ENCODE data around the gene FOXQ1.

Gene FOXQ1

DNA sequence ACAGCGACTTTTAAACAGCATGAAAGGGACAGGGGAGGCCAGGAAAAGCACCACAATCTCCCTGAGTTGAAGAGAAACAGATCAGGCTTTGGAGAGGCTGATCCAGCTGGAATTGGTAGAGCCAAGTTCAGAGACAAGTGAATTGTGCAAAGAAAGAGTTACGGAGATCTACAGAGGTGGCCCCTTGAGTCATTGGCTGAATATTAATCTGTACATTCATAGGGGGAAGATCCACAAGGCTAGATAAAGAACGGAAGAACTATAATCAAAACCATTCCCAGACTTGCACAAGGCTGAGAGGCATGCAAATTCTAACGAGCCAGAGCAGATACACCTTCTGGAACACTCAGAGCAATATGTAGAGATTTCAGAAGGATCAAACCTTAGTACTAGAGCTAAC is 14.2 kb upstream of the FOXQ1 start:
- no peak overlapping the region for H3K4me2 ChIP-seq (ENCODE audit: low read length)
- H3K36me3 ChIP-seq (ENCODE audit: control insufficient read depth, low read length) = no peaks in the 10 kb centered on the region
- H3K79me2 ChIP-seq (ENCODE audit: control insufficient read depth, low read length) = no peaks in the 10 kb centered on the region
- H3F3A ChIP-seq (ENCODE audit: control insufficient read depth, insufficient read depth) = no peaks in the 10 kb centered on the region
- no peak for TF ChIP-seq EZH2phosphoT487 (IDR thresholded peaks at IDR 0.05; ENCODE audit: borderline replicate concordance, low read length)
- TF ChIP-seq, protein P1, sequence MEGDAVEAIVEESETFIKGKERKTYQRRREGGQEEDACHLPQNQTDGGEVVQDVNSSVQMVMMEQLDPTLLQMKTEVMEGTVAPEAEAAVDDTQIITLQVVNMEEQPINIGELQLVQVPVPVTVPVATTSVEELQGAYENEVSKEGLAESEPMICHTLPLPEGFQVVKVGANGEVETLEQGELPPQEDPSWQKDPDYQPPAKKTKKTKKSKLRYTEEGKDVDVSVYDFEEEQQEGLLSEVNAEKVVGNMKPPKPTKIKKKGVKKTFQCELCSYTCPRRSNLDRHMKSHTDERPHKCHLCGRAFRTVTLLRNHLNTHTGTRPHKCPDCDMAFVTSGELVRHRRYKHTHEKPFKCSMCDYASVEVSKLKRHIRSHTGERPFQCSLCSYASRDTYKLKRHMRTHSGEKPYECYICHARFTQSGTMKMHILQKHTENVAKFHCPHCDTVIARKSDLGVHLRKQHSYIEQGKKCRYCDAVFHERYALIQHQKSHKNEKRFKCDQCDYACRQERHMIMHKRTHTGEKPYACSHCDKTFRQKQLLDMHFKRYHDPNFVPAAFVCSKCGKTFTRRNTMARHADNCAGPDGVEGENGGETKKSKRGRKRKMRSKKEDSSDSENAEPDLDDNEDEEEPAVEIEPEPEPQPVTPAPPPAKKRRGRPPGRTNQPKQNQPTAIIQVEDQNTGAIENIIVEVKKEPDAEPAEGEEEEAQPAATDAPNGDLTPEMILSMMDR (IDR thresholded peaks at IDR 0.05; ENCODE audit: low read depth, low read length, poor library complexity, severe bottlenecking) = no peak
- no peaks in the 10 kb centered on the region for H3K9me2 ChIP-seq (replicated peaks; ENCODE audit: control insufficient read depth, low read length)
- no peaks in the 10 kb centered on the region for H3K9me3 ChIP-seq (ENCODE audit: control insufficient read depth, insufficient read depth, low read length)
- no peaks in the 10 kb centered on the region for H3K4me1 ChIP-seq (ENCODE audit: control insufficient read depth, low read length)
- H3K27ac ChIP-seq (ENCODE audit: low read depth, low read length) = no peak overlapping the region
- H3K4me3 ChIP-seq (ENCODE audit: low read length) = no peak overlapping the region
- no peaks in the 10 kb centered on the region for H3K27me3 ChIP-seq (ENCODE audit: control insufficient read depth, low read length)
- no peaks in the 10 kb centered on the region for H4K20me1 ChIP-seq (ENCODE audit: control insufficient read depth, insufficient read depth, low read depth, low read length)

DNA sequence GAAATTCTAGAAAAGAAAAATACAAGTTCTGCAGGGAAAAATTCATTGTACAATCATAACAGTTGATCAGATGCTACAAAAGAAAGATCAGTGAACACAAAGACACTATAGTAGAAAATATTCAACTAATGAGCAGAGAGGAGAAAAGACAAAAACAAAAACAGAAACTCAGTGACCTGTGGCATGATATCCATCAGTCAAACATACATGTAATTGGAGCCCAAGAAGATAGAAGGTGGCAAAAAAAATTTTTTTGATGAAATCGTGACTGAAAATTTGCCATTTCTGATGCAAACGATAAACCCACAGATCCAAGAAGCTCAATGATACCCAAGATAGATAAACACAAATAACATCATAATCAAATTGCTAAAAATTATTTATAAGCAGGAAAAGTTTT is 13.1 kb upstream of the FOXQ1 start:
- no peak overlapping the region for H3K27ac ChIP-seq (ENCODE audit: low read depth, low read length)
- TF ChIP-seq, protein P1 (IDR thresholded peaks at IDR 0.05; ENCODE audit: low read depth, low read length, poor library complexity, severe bottlenecking) = no peak
- TF ChIP-seq EZH2phosphoT487 (IDR thresholded peaks at IDR 0.05; ENCODE audit: borderline replicate concordance, low read length) = no peak
- no peaks in the 10 kb centered on the region for H3K36me3 ChIP-seq (ENCODE audit: control insufficient read depth, low read length)

DNA sequence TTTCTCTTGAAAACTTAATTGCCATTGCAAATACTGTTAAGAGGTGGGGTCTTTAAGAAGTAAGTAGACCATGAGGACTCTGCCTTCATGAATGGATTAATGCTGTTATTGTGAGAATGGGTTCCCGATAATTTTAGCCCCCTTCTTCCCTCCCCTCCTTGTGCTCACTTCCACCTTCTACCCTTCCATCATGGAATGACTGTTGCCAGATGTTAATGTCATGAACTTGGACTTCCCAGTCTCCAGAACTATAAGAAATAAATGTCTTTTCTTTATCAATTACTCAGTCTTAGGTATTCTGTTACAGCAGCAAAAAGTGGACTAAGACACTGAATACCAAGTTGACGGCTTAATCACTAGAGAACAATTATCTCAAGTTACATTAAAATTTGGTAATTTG is 5.8 kb upstream of the FOXQ1 start:
- no peaks in the 10 kb centered on the region for H4K20me1 ChIP-seq (ENCODE audit: control insufficient read depth, insufficient read depth, low read depth, low read length)
- H3K36me3 ChIP-seq (ENCODE audit: control insufficient read depth, low read length) = no peaks in the 10 kb centered on the region
- no peaks in the 10 kb centered on the region for H3K4me1 ChIP-seq (ENCODE audit: control insufficient read depth, low read length)
- no peaks in the 10 kb centered on the region for H3F3A ChIP-seq (ENCODE audit: control insufficient read depth, insufficient read depth)
- no peak overlapping the region for H3K4me2 ChIP-seq (ENCODE audit: low read length)
- H3K79me2 ChIP-seq (ENCODE audit: control insufficient read depth, low read length) = no peaks in the 10 kb centered on the region
- H3K4me3 ChIP-seq (ENCODE audit: low read length) = no peak overlapping the region
- no peak overlapping the region for H3K27ac ChIP-seq (ENCODE audit: low read depth, low read length)
- no peaks in the 10 kb centered on the region for H3K9me2 ChIP-seq (replicated peaks; ENCODE audit: control insufficient read depth, low read length)
- TF ChIP-seq, protein P1 (IDR thresholded peaks at IDR 0.05; ENCODE audit: low read depth, low read length, poor library complexity, severe bottlenecking) = no peak
- TF ChIP-seq EZH2phosphoT487 (IDR thresholded peaks at IDR 0.05; ENCODE audit: borderline replicate concordance, low read length) = no peak
- H3K9me3 ChIP-seq (ENCODE audit: control insufficient read depth, insufficient read depth, low read length) = no peaks in the 10 kb centered on the region
- H3K27me3 ChIP-seq (ENCODE audit: control insufficient read depth, low read length) = no peaks in the 10 kb centered on the region

More for the DNA sequence above, 13.1 kb upstream of the FOXQ1 start:
- Histone ChIP-seq H3K4me1 (ENCODE audit: control insufficient read depth, low read length) (no peaks in the 10 kb centered on the region), H3K4me2 (ENCODE audit: low read length) (no peak overlapping the region), H3K79me2 (ENCODE audit: control insufficient read depth, low read length) (no peaks in the 10 kb centered on the region), H3K27me3 (ENCODE audit: control insufficient read depth, low read length) (no peaks in the 10 kb centered on the region), H4K20me1 (ENCODE audit: control insufficient read depth, insufficient read depth, low read depth, low read length) (no peaks in the 10 kb centered on the region), H3K9me2 (replicated peaks; ENCODE audit: control insufficient read depth, low read length) (no peaks in the 10 kb centered on the region), H3F3A (ENCODE audit: control insufficient read depth, insufficient read depth) (no peaks in the 10 kb centered on the region), H3K4me3 (ENCODE audit: low read length) (no peak overlapping the region), H3K9me3 (ENCODE audit: control insufficient read depth, insufficient read depth, low read length) (no peaks in the 10 kb centered on the region)

DNA sequence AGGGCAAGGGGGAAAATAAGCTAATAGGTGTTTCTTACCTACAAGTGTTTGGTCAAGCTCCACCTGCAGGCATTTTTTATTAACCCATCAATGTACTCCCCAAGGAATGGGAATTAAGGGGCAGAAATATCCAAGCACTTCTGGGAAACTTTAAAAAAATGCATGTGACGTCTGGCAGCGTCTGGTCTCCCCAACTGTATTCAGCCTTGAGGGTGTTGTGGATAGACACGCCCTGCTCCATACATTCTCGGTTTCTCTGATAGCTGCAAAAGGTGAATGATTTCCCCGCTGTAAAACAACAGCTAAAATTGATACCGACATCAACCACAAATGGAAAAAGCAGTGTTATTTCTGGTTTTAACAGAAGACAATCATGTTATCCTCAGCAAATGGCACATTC is 2.5 kb upstream of the FOXQ1 start:
- Histone ChIP-seq H3K4me3 (ENCODE audit: low read length) (no peak overlapping the region), H3F3A (ENCODE audit: control insufficient read depth, insufficient read depth) (no peaks in the 10 kb centered on the region), H3K27me3 (ENCODE audit: control insufficient read depth, low read length) (no peaks in the 10 kb centered on the region), H4K20me1 (ENCODE audit: control insufficient read depth, insufficient read depth, low read depth, low read length) (no peaks in the 10 kb centered on the region), H3K79me2 (ENCODE audit: control insufficient read depth, low read length) (no peaks in the 10 kb centered on the region), H3K9me3 (ENCODE audit: control insufficient read depth, insufficient read depth, low read length) (no peaks in the 10 kb centered on the region), H3K27ac (ENCODE audit: low read depth, low read length) (no peak overlapping the region), H3K4me1 (ENCODE audit: control insufficient read depth, low read length) (no peaks in the 10 kb centered on the region), H3K36me3 (ENCODE audit: control insufficient read depth, low read length) (no peaks in the 10 kb centered on the region), H3K9me2 (replicated peaks; ENCODE audit: control insufficient read depth, low read length) (no peaks in the 10 kb centered on the region), H3K4me2 (ENCODE audit: low read length) (no peak overlapping the region)
- TF ChIP-seq, protein P1 (IDR thresholded peaks at IDR 0.05; ENCODE audit: low read depth, low read length, poor library complexity, severe bottlenecking) = no peak
- TF ChIP-seq EZH2phosphoT487 (IDR thresholded peaks at IDR 0.05; ENCODE audit: borderline replicate concordance, low read length) = no peak
